HEK293 (cell line): Measurements from ENCODE around the gene TCAP.
A peak's percentile ranks its signal among the peaks of the same experiment; 100 is the strongest.

Experiments used
- CTCF ChIP-seq: fragments of 450-650 bp; formaldehyde crosslinking; IDR thresholded peaks from 2 replicates; pipeline ENCODE4 v1.5.1; 2016; ENCODE audit warnings: missing biosample characterization, missing genetic modification characterization
- GLI4 ChIP-seq: fragments of 450-650 bp; formaldehyde crosslinking; IDR thresholded peaks from 2 replicates; pipeline ENCODE4 v1.5.1; 2016; ENCODE audit warnings: missing biosample characterization, missing genetic modification characterization
- HIC1 ChIP-seq: fragments of 450-650 bp; formaldehyde crosslinking; IDR thresholded peaks from 2 replicates; pipeline ENCODE4 v1.5.1; 2016; ENCODE audit warnings: missing biosample characterization, missing genetic modification characterization
- KLF7 ChIP-seq: fragments of 450-650 bp; formaldehyde crosslinking; IDR thresholded peaks from 2 replicates; pipeline ENCODE4 v1.5.1; 2016; ENCODE audit warnings: missing biosample characterization, missing genetic modification characterization, borderline replicate concordance
- KLF9 ChIP-seq: fragments of 450-650 bp; formaldehyde crosslinking; IDR thresholded peaks from 2 replicates; pipeline ENCODE4 v1.5.1; 2016; ENCODE audit warnings: missing biosample characterization, missing genetic modification characterization, low read depth
- MYNN ChIP-seq: fragments of 450-650 bp; formaldehyde crosslinking; IDR thresholded peaks from 2 replicates; pipeline ENCODE4 v1.5.1; 2016; ENCODE audit warnings: missing biosample characterization, missing genetic modification characterization, borderline replicate concordance
- SETDB1 ChIP-seq: IDR thresholded peaks from one replicate; pipeline ENCODE4 v1.6.1; 2017; ENCODE audit warnings: mild to moderate bottlenecking, low read length, moderate library complexity, mixed read lengths; ENCODE audit not compliant: insufficient read length
- SP2 ChIP-seq: fragments of 450-650 bp; formaldehyde crosslinking; IDR thresholded peaks from 2 replicates; pipeline ENCODE4 v1.5.1; 2016; ENCODE audit warnings: missing biosample characterization, missing genetic modification characterization
- WT1 ChIP-seq: fragments of 450-650 bp; formaldehyde crosslinking; IDR thresholded peaks from 2 replicates; pipeline ENCODE4 v1.5.1; 2016; ENCODE audit warnings: missing biosample characterization, missing genetic modification characterization
- ZBTB1 ChIP-seq: fragments of 450-650 bp; formaldehyde crosslinking; IDR thresholded peaks from 2 replicates; pipeline ENCODE4 v1.5.1; 2016; ENCODE audit warnings: missing biosample characterization, missing genetic modification characterization
- ZBTB21 ChIP-seq: fragments of 450-650 bp; formaldehyde crosslinking; IDR thresholded peaks from 2 replicates; pipeline ENCODE4 v1.5.1; 2017; ENCODE audit warnings: missing biosample characterization, missing genetic modification characterization
- ZEB2 ChIP-seq: fragments of 450-650 bp; formaldehyde crosslinking; IDR thresholded peaks from 2 replicates; pipeline ENCODE4 v1.5.1; 2016; ENCODE audit warnings: missing biosample characterization, missing genetic modification characterization
- ZNF184 ChIP-seq: fragments of 450-650 bp; IDR thresholded peaks from 2 replicates; pipeline ENCODE4 v1.5.1; 2018; ENCODE audit warnings: missing biosample characterization, mild to moderate bottlenecking, missing genetic modification characterization
- ZNF211 ChIP-seq: fragments of 450-650 bp; formaldehyde crosslinking; IDR thresholded peaks from 2 replicates; pipeline ENCODE4 v1.5.1; 2016; ENCODE audit warnings: low read depth, missing biosample characterization, missing genetic modification characterization
- ZNF221 ChIP-seq: fragments of 450-650 bp; formaldehyde crosslinking; IDR thresholded peaks from 2 replicates; pipeline ENCODE4 v1.5.1; 2017; ENCODE audit warnings: missing biosample characterization, missing genetic modification characterization, borderline replicate concordance
- ZNF510 ChIP-seq: fragments of 450-650 bp; formaldehyde crosslinking; IDR thresholded peaks from 2 replicates; pipeline ENCODE4 v1.5.1; 2018; ENCODE audit warnings: mild to moderate bottlenecking, missing genetic modification characterization, missing biosample characterization; ENCODE audit not compliant: insufficient replicate concordance
- ZNF513 ChIP-seq: fragments of 450-650 bp; IDR thresholded peaks from 2 replicates; pipeline ENCODE4 v1.5.1; 2018; ENCODE audit warnings: missing biosample characterization, missing genetic modification characterization
- ZNF610 ChIP-seq: fragments of 450-650 bp; formaldehyde crosslinking; IDR thresholded peaks from 2 replicates; pipeline ENCODE4 v1.5.1; 2016; ENCODE audit warnings: missing biosample characterization, missing genetic modification characterization, borderline replicate concordance
- ZNF624 ChIP-seq: fragments of 450-650 bp; formaldehyde crosslinking; IDR thresholded peaks from 2 replicates; pipeline ENCODE4 v1.5.1; 2017; ENCODE audit warnings: missing biosample characterization, missing genetic modification characterization
- ZNF654 ChIP-seq: fragments of 450-650 bp; formaldehyde crosslinking; IDR thresholded peaks from 2 replicates; pipeline ENCODE4 v1.5.1; 2016; ENCODE audit warnings: low read depth, missing biosample characterization, missing genetic modification characterization
- ZNF785 ChIP-seq: fragments of 450-650 bp; formaldehyde crosslinking; IDR thresholded peaks from 2 replicates; pipeline ENCODE4 v1.5.1; 2016; ENCODE audit warnings: missing biosample characterization, missing genetic modification characterization
- TF ChIP-seq, protein P1 (sequence below): fragments of 450-650 bp; formaldehyde crosslinking; IDR thresholded peaks from 2 replicates; pipeline ENCODE4 v1.5.1; 2016; ENCODE audit warnings: missing biosample characterization, missing genetic modification characterization, low read depth
- TF ChIP-seq, protein P2 (sequence below): fragments of 450-650 bp; formaldehyde crosslinking; IDR thresholded peaks from 2 replicates; pipeline ENCODE4 v1.5.1; 2016; ENCODE audit warnings: missing biosample characterization, missing genetic modification characterization, borderline replicate concordance
- TF ChIP-seq, protein P3 (sequence below): fragments of 450-650 bp; formaldehyde crosslinking; IDR thresholded peaks from 2 replicates; pipeline ENCODE4 v1.5.1; 2016; ENCODE audit warnings: missing biosample characterization, missing genetic modification characterization

The TCAP gene

DNA sequence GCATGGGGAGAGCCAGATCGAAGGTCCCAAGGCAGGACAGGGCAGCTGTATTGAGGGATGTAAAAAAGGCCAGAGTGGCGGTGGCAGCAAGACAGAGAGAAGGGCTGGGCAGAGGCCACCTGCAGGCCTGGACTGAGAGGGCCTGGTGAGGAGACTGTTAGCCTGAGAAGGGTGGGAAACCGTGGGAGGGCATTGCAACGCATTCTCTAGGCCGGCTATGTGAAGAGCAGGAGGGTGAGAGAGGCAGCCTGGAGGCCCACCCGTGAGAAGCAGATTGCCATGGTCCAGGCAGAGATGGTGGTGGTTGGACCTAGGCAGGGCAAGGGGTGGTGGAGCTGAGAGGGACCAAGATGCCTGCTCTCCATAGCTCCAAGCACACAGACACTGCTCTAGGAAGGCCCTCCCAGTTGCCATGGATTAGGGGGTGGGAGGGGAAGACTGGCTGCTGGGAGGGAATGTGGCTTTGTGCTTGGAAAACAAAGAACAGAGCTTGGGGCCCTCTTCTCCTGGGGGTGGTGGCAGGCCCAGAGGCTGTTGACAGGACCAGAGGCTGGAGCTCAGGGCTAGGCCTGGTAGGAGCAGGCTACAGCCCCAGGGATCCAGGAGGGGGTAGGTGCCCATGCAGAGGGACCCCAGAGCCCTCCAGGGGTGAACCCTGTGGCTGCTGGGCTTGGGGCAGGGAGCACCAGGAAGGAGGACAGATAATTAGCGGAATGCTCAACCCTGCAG is 12.4 kb upstream of the TCAP start (continued):
- TF ChIP-seq ZBTB1 (tag by site-specific recombination) (no peak), ZBTB21 (tag by site-specific recombination) (no peak), SP2 (tag by site-specific recombination) (peak; percentile 51), WT1 (no peak; the same call in 1 of the 2 replicates), HIC1 (tag by site-specific recombination) (no peak), KLF9 (tag by site-specific recombination) (no peak), KLF7 (no peak), ZNF624 (no peak), ZNF610 (no peak), ZNF211 (tag by site-specific recombination) (no peak), ZNF221 (no peak), SETDB1 (no peak), ZNF510 (tag by site-specific recombination) (no peak), ZEB2 (no peak), ZNF184 (tag by site-specific recombination) (no peak), CTCF (no peak), ZNF654 (tag by site-specific recombination) (no peak), GLI4 (tag by site-specific recombination) (no peak), ZNF785 (tag by site-specific recombination) (no peak), MYNN (tag by site-specific recombination) (no peak), ZNF513 (tag by site-specific recombination) (no peak)
- TF ChIP-seq, protein P1, sequence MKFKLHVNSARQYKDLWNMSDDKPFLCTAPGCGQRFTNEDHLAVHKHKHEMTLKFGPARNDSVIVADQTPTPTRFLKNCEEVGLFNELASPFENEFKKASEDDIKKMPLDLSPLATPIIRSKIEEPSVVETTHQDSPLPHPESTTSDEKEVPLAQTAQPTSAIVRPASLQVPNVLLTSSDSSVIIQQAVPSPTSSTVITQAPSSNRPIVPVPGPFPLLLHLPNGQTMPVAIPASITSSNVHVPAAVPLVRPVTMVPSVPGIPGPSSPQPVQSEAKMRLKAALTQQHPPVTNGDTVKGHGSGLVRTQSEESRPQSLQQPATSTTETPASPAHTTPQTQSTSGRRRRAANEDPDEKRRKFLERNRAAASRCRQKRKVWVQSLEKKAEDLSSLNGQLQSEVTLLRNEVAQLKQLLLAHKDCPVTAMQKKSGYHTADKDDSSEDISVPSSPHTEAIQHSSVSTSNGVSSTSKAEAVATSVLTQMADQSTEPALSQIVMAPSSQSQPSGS (tag by site-specific recombination): no peak
- TF ChIP-seq, protein P2, sequence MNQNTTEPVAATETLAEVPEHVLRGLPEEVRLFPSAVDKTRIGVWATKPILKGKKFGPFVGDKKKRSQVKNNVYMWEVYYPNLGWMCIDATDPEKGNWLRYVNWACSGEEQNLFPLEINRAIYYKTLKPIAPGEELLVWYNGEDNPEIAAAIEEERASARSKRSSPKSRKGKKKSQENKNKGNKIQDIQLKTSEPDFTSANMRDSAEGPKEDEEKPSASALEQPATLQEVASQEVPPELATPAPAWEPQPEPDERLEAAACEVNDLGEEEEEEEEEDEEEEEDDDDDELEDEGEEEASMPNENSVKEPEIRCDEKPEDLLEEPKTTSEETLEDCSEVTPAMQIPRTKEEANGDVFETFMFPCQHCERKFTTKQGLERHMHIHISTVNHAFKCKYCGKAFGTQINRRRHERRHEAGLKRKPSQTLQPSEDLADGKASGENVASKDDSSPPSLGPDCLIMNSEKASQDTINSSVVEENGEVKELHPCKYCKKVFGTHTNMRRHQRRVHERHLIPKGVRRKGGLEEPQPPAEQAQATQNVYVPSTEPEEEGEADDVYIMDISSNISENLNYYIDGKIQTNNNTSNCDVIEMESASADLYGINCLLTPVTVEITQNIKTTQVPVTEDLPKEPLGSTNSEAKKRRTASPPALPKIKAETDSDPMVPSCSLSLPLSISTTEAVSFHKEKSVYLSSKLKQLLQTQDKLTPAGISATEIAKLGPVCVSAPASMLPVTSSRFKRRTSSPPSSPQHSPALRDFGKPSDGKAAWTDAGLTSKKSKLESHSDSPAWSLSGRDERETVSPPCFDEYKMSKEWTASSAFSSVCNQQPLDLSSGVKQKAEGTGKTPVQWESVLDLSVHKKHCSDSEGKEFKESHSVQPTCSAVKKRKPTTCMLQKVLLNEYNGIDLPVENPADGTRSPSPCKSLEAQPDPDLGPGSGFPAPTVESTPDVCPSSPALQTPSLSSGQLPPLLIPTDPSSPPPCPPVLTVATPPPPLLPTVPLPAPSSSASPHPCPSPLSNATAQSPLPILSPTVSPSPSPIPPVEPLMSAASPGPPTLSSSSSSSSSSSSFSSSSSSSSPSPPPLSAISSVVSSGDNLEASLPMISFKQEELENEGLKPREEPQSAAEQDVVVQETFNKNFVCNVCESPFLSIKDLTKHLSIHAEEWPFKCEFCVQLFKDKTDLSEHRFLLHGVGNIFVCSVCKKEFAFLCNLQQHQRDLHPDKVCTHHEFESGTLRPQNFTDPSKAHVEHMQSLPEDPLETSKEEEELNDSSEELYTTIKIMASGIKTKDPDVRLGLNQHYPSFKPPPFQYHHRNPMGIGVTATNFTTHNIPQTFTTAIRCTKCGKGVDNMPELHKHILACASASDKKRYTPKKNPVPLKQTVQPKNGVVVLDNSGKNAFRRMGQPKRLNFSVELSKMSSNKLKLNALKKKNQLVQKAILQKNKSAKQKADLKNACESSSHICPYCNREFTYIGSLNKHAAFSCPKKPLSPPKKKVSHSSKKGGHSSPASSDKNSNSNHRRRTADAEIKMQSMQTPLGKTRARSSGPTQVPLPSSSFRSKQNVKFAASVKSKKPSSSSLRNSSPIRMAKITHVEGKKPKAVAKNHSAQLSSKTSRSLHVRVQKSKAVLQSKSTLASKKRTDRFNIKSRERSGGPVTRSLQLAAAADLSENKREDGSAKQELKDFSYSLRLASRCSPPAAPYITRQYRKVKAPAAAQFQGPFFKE (tag by site-specific recombination): no peak
- TF ChIP-seq, protein P3, sequence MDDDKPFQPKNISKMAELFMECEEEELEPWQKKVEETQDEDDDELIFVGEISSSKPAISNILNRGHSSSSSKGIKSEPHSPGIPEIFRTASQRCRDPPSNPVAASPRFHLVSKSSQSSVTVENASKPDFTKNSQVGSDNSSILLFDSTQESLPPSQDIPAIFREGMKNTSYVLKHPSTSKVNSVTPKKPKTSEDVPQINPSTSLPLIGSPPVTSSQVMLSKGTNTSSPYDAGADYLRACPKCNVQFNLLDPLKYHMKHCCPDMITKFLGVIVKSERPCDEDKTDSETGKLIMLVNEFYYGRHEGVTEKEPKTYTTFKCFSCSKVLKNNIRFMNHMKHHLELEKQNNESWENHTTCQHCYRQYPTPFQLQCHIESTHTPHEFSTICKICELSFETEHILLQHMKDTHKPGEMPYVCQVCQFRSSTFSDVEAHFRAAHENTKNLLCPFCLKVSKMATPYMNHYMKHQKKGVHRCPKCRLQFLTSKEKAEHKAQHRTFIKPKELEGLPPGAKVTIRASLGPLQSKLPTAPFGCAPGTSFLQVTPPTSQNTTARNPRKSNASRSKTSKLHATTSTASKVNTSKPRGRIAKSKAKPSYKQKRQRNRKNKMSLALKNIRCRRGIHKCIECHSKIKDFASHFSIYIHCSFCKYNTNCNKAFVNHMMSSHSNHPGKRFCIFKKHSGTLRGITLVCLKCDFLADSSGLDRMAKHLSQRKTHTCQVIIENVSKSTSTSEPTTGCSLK (tag by site-specific recombination): no peak
